Fibroblast of gingiva (primary cell): ENCODE data around the gene MED27.

Source experiments
- DNase-seq: peaks from one replicate; pipeline ENCODE4 v3.0.0-alpha.2; 2011; ENCODE audit warnings: low read depth

The MED27 gene

GRCh38 chr9:131810351-131811170, 269.1 kb downstream of the MED27 start:
- no peak for DNase-seq
